Measurements from ENCODE around the gene NOS1AP. TPM values are rescaled to one million over a fixed set of nuclear protein-coding genes. Genes with fewer than 3 reads are reported as not detected.
A peak's percentile ranks its signal among the peaks of the same experiment; 100 is the strongest.

Gene NOS1AP
- under 0.01 TPM for total RNA-seq

- Histone ChIP-seq H3K4me1 (ENCODE audit: control insufficient read depth in 3 of 3, insufficient read depth in 3 of 3, low read length in 3 of 3) (peaks cover 8 to 21% (median 13%) of the 10 kb centered on the region in 3 donors), H3K9me3 (ENCODE audit: control insufficient read depth in 3 of 3, low read length in 3 of 3) (no peaks in the 10 kb centered on the region), H3K9ac (ENCODE audit: low read depth in 1 of 3, low read length in 3 of 3) (peak within 1 kb of the TSS; percentile 53 to 76 (median 59)), H3K27ac (ENCODE audit: low read depth, low read length) (no peak within 1 kb of the TSS), H3K36me3 (ENCODE audit: control insufficient read depth in 3 of 3, insufficient read depth in 3 of 3, low read length in 3 of 3) (no peaks in the 10 kb centered on the region), H3K4me3 (ENCODE audit: low read length in 3 of 3) (peak within 1 kb of the TSS; percentile 54 to 75 (median 72)), H3K27me3 (ENCODE audit: control insufficient read depth in 3 of 3, insufficient read depth in 3 of 3, low read length in 3 of 3) (peaks cover 15 to 29% (median 16%) of the 10 kb centered on the region in 3 donors)
Measured at GRCh38 chr1:162069334-162070093, at the start of gene NOS1AP. NOS1AP (plus strand) TSS chr1:162069691; CDS start chr1:162070178, 487 bp downstream.

- Histone ChIP-seq H3K27ac (ENCODE audit: low read depth, low read length) (no peak overlapping the region), H3K4me1 (ENCODE audit: control insufficient read depth in 3 of 3, insufficient read depth in 3 of 3, low read length in 3 of 3) (peaks cover 23 to 28% (median 24%) of the 10 kb centered on the region in 3 donors), H3K27me3 (ENCODE audit: control insufficient read depth in 3 of 3, insufficient read depth in 3 of 3, low read length in 3 of 3) (peaks cover 2 to 28% (median 10%) of the 10 kb centered on the region in 3 donors), H3K9me3 (ENCODE audit: control insufficient read depth in 3 of 3, low read length in 3 of 3) (no peaks in the 10 kb centered on the region), H3K9ac (ENCODE audit: low read depth in 1 of 3, low read length in 3 of 3) (no peak overlapping the region), H3K36me3 (ENCODE audit: control insufficient read depth in 3 of 3, insufficient read depth in 3 of 3, low read length in 3 of 3) (peaks cover 0 to 3% (median 2%) of the 10 kb centered on the region in 3 donors), H3K4me3 (ENCODE audit: low read length in 3 of 3) (no peak overlapping the region)
Measured at GRCh38 chr1:162020150-162020549, 49.3 kb upstream of the NOS1AP start.

DNA sequence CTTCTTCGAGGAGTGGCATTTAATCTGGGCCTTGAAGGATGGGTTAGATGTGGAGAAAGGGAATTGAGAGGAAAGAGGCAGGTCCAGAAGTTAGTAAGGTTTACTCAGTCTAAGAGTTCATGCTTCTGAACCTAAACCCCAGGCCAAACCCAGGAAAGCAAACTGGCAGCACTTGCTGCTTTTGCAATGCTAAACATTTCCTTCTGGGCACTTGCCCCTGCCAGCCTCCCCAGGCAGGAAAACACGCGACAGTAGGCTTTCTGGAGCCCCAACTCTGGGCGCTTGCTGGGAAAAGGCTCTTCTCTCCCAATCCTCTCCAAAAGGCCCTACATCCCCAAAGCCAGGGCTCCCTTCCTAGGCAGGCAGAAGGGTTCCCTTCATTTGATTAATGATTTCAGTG is 48.4 kb upstream of the NOS1AP start:
- Histone ChIP-seq H3K27ac (ENCODE audit: low read depth, low read length) (peak overlapping the region; percentile 8), H3K4me1 (ENCODE audit: control insufficient read depth in 3 of 3, insufficient read depth in 3 of 3, low read length in 3 of 3) (peaks cover 23 to 28% (median 24%) of the 10 kb centered on the region in 3 donors), H3K9ac (ENCODE audit: low read depth in 1 of 3, low read length in 3 of 3) (peak overlapping the region in 1 of 3 donors; percentile 42), H3K36me3 (ENCODE audit: control insufficient read depth in 3 of 3, insufficient read depth in 3 of 3, low read length in 3 of 3) (peaks cover 0 to 3% (median 0%) of the 10 kb centered on the region in 3 donors), H3K4me3 (ENCODE audit: low read length in 3 of 3) (peak overlapping the region; percentile 15 to 59 (median 17)), H3K9me3 (ENCODE audit: control insufficient read depth in 3 of 3, low read length in 3 of 3) (no peaks in the 10 kb centered on the region), H3K27me3 (ENCODE audit: control insufficient read depth in 3 of 3, insufficient read depth in 3 of 3, low read length in 3 of 3) (peaks cover 2 to 28% (median 16%) of the 10 kb centered on the region in 3 donors)

DNA sequence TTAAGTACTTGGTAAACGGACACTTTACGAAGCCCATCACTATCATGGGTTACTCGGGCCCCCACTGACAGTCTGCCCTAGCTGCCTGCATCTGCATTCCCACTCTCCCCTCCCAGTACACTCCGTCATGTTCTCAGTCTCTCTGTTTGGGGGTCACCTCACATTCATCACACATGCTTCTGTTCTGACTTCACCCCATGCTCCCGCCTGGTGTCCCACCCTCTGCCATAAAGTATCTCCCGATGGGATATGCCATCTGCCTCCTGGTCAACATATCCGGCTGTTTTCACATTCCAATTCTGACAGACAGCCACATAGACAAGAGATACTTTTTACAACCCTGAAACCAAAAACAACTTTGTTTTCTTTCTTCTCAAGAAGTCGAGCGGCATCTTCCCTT is 46.9 kb upstream of the NOS1AP start:
- Histone ChIP-seq H3K9ac (ENCODE audit: low read depth in 1 of 3, low read length in 3 of 3) (peak overlapping the region; percentile 8 to 72 (median 68)), H3K9me3 (ENCODE audit: control insufficient read depth in 3 of 3, low read length in 3 of 3) (no peaks in the 10 kb centered on the region), H3K27ac (ENCODE audit: low read depth, low read length) (no peak overlapping the region), H3K4me3 (ENCODE audit: low read length in 3 of 3) (peak overlapping the region; percentile 76 to 81 (median 81)), H3K36me3 (ENCODE audit: control insufficient read depth in 3 of 3, insufficient read depth in 3 of 3, low read length in 3 of 3) (no peaks in the 10 kb centered on the region), H3K27me3 (ENCODE audit: control insufficient read depth in 3 of 3, insufficient read depth in 3 of 3, low read length in 3 of 3) (peaks cover 2 to 28% (median 16%) of the 10 kb centered on the region in 3 donors), H3K4me1 (ENCODE audit: control insufficient read depth in 3 of 3, insufficient read depth in 3 of 3, low read length in 3 of 3) (peaks cover 23 to 28% (median 24%) of the 10 kb centered on the region in 3 donors)

GRCh38 chr1:162023181-162023546 is 46.3 kb upstream of the NOS1AP start:
- no peaks in the 10 kb centered on the region for H3K9me3 ChIP-seq (ENCODE audit: control insufficient read depth in 3 of 3, low read length in 3 of 3)

GRCh38 chr1:162023547-162024501 is 45.7 kb upstream of the NOS1AP start, which contains the start of gene OLFML2B:
OLFML2B (minus strand) TSS chr1:162023869; CDS start chr1:162023430, 439 bp downstream.
- H3K27ac ChIP-seq (ENCODE audit: low read depth, low read length): peak within 1 kb of the TSS; percentile 46
- no peaks in the 10 kb centered on the region for H3K36me3 ChIP-seq (ENCODE audit: control insufficient read depth in 3 of 3, insufficient read depth in 3 of 3, low read length in 3 of 3)

More at GRCh38 chr1:162023181-162023546, 46.3 kb upstream of the NOS1AP start:
- Histone ChIP-seq H3K9ac (ENCODE audit: low read depth in 1 of 3, low read length in 3 of 3) (peak overlapping the region; percentile 8 to 72 (median 68)), H3K36me3 (ENCODE audit: control insufficient read depth in 3 of 3, insufficient read depth in 3 of 3, low read length in 3 of 3) (no peaks in the 10 kb centered on the region), H3K4me3 (ENCODE audit: low read length in 3 of 3) (peak overlapping the region; percentile 76 to 81 (median 81)), H3K27ac (ENCODE audit: low read depth, low read length) (peak overlapping the region; percentile 46), H3K27me3 (ENCODE audit: control insufficient read depth in 3 of 3, insufficient read depth in 3 of 3, low read length in 3 of 3) (peaks cover 2 to 28% (median 16%) of the 10 kb centered on the region in 3 donors), H3K4me1 (ENCODE audit: control insufficient read depth in 3 of 3, insufficient read depth in 3 of 3, low read length in 3 of 3) (peaks cover 23 to 28% (median 24%) of the 10 kb centered on the region in 3 donors)

DNA sequence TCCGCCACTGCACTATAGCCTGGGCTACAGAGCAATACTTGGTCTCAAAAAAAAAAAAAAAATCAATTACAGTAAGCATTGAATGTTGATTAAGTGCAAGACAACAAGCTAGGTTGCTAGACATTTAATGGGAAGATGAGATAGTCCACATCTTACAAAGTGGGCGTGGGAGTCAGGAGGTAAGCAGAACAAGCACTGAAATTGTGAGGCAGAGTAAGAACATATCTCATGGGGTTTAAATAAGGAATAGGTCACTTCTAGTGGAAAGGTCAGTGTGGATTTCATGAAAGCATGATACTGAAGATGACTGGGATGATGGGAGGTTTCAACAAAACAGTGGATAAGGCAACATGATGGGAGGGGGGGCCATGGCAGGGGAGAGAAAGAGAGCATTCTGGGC is 44.0 kb upstream of the NOS1AP start:
- H3K4me1 ChIP-seq (ENCODE audit: control insufficient read depth in 3 of 3, insufficient read depth in 3 of 3, low read length in 3 of 3): peaks cover 13 to 22% (median 15%) of the 10 kb centered on the region in 3 donors
- H3K9ac ChIP-seq (ENCODE audit: low read depth in 1 of 3, low read length in 3 of 3): no peak overlapping the region
- H3K9me3 ChIP-seq (ENCODE audit: control insufficient read depth in 3 of 3, low read length in 3 of 3): no peaks in the 10 kb centered on the region
- no peak overlapping the region for H3K4me3 ChIP-seq (ENCODE audit: low read length in 3 of 3)
- H3K27ac ChIP-seq (ENCODE audit: low read depth, low read length): no peak overlapping the region
- H3K27me3 ChIP-seq (ENCODE audit: control insufficient read depth in 3 of 3, insufficient read depth in 3 of 3, low read length in 3 of 3): peaks cover 2 to 25% (median 16%) of the 10 kb centered on the region in 3 donors
- H3K36me3 ChIP-seq (ENCODE audit: control insufficient read depth in 3 of 3, insufficient read depth in 3 of 3, low read length in 3 of 3): no peaks in the 10 kb centered on the region

More at GRCh38 chr1:162023547-162024501, 45.7 kb upstream of the NOS1AP start, which contains the start of gene OLFML2B:
- Histone ChIP-seq H3K4me1 (ENCODE audit: control insufficient read depth in 3 of 3, insufficient read depth in 3 of 3, low read length in 3 of 3) (peaks cover 23 to 28% (median 24%) of the 10 kb centered on the region in 3 donors), H3K4me3 (ENCODE audit: low read length in 3 of 3) (peak within 1 kb of the TSS; percentile 76 to 81 (median 81)), H3K9me3 (ENCODE audit: control insufficient read depth in 3 of 3, low read length in 3 of 3) (no peaks in the 10 kb centered on the region), H3K27me3 (ENCODE audit: control insufficient read depth in 3 of 3, insufficient read depth in 3 of 3, low read length in 3 of 3) (peaks cover 2 to 28% (median 16%) of the 10 kb centered on the region in 3 donors), H3K9ac (ENCODE audit: low read depth in 1 of 3, low read length in 3 of 3) (peak within 1 kb of the TSS; percentile 54 to 72 (median 68))

GRCh38 chr1:162026881-162027280 is 42.6 kb upstream of the NOS1AP start:
- Histone ChIP-seq H3K9ac (ENCODE audit: low read depth in 1 of 3, low read length in 3 of 3) (no peak overlapping the region), H3K4me3 (ENCODE audit: low read length in 3 of 3) (no peak overlapping the region), H3K9me3 (ENCODE audit: control insufficient read depth in 3 of 3, low read length in 3 of 3) (no peaks in the 10 kb centered on the region), H3K27ac (ENCODE audit: low read depth, low read length) (no peak overlapping the region), H3K4me1 (ENCODE audit: control insufficient read depth in 3 of 3, insufficient read depth in 3 of 3, low read length in 3 of 3) (peaks cover 6 to 22% (median 15%) of the 10 kb centered on the region in 3 donors), H3K36me3 (ENCODE audit: control insufficient read depth in 3 of 3, insufficient read depth in 3 of 3, low read length in 3 of 3) (no peaks in the 10 kb centered on the region), H3K27me3 (ENCODE audit: control insufficient read depth in 3 of 3, insufficient read depth in 3 of 3, low read length in 3 of 3) (peaks cover 2 to 21% (median 16%) of the 10 kb centered on the region in 3 donors)

DNA sequence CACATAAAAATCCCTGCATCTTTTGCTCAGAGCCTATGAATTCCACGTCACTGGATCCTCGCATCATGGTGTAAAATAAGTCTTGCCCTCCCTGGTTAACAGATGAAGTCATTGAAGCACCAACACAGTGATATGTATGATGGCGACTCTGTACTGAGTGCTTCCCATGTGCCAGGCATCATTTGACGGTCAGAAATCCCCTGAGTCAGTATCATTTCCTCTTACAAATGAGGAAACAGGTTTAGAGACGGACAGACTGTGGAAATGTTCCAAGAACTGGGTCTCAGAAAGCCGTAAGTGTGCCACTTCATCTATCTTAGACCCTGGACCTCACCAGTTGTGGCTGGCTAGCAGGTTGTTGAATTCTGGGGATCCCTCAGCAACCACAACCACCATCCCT is 40.8 kb upstream of the NOS1AP start:
- Histone ChIP-seq H3K27ac (ENCODE audit: low read depth, low read length) (no peak overlapping the region), H3K4me1 (ENCODE audit: control insufficient read depth in 3 of 3, insufficient read depth in 3 of 3, low read length in 3 of 3) (peaks cover 6 to 9% (median 6%) of the 10 kb centered on the region in 3 donors), H3K36me3 (ENCODE audit: control insufficient read depth in 3 of 3, insufficient read depth in 3 of 3, low read length in 3 of 3) (no peaks in the 10 kb centered on the region), H3K4me3 (ENCODE audit: low read length in 3 of 3) (no peak overlapping the region), H3K9ac (ENCODE audit: low read depth in 1 of 3, low read length in 3 of 3) (no peak overlapping the region), H3K9me3 (ENCODE audit: control insufficient read depth in 3 of 3, low read length in 3 of 3) (no peaks in the 10 kb centered on the region), H3K27me3 (ENCODE audit: control insufficient read depth in 3 of 3, insufficient read depth in 3 of 3, low read length in 3 of 3) (peaks cover 0 to 16% (median 9%) of the 10 kb centered on the region in 3 donors)
